Sigmoid colon (tissue), 7 donors: ENCODE measurements around the gene GIT2. TPM values are rescaled to one million over a fixed set of nuclear protein-coding genes. Genes with fewer than 3 reads are reported as not detected.

Experiments used
- DNase-seq: peaks from one replicate; pipeline ENCODE4 v3.0.0-alpha.2; 2019
- H3K27ac ChIP-seq, 4 donors: fragments of 200-600 bp; sonication (generic); one replicate each; pipeline ENCODE4 v1.5.1; 2016 to 2019; ENCODE audit warnings: mild to moderate bottlenecking in 1 of 4
- H3K27me3 ChIP-seq, 3 donors: fragments of 200-600 bp; sonication (generic); one replicate each; pipeline ENCODE4 v1.5.1; 2019; ENCODE audit warnings: mild to moderate bottlenecking in 1 of 3
- H3K36me3 ChIP-seq, 4 donors: fragments of 200-600 bp; sonication (generic); one replicate each; pipeline ENCODE4 v1.5.1; 2016 to 2019
- H3K4me1 ChIP-seq, 4 donors: fragments of 200-600 bp; sonication (generic); one replicate each; pipeline ENCODE4 v1.5.1; 2017 to 2019
- H3K4me3 ChIP-seq, 4 donors: fragments of 200-600 bp; sonication (generic); one replicate each; pipeline ENCODE4 v1.5.1; 2017 to 2019; ENCODE audit warnings: mild to moderate bottlenecking in 2 of 4, moderate library complexity in 1 of 4
- H3K9me3 ChIP-seq, 4 donors: fragments of 200-600 bp in 3 of 4; sonication (generic) in 3 of 4; one replicate each; pipeline versions ENCODE4 v1.5.1 to v1.6.1; 2013 to 2019
- EP300 ChIP-seq, 4 donors: sonication (generic); formaldehyde crosslinking; IDR thresholded peaks; one replicate each; pipeline ENCODE4 v1.6.1; 2017; ENCODE audit warnings: antibody characterized with exemption in 4 of 4
- POLR2A ChIP-seq, 2 donors: fragments of 450-650 bp; IDR thresholded peaks; one replicate each; pipeline ENCODE4 v1.6.1; 2016; ENCODE audit warnings: antibody characterized with exemption in 2 of 2, mild to moderate bottlenecking in 2 of 2, moderate library complexity in 2 of 2
- POLR2AphosphoS5 ChIP-seq, 4 donors: sonication (generic); formaldehyde crosslinking; IDR thresholded peaks; one replicate each; pipeline ENCODE4 v1.6.1; 2017; ENCODE audit warnings: antibody characterized with exemption in 4 of 4
- WGBS, 2 donors: extraction: QIAGEN DNeasy Blood & Tissue Kit; methylation state at CpG; one replicate each; pipeline ENCODE4 v1.1.7; 2013; 5-methylcytosine and 5-hydroxymethylcytosine counted together
- intact Hi-C: fragments of 100-400 bp; cut with DNase I; formaldehyde crosslinking; loops from one replicate; pipeline ENCODE4 v1.15.1; 2023
- polyA plus RNA-seq, 3 donors: library from polyadenylated mRNA; stranded (reverse); fragments of 200-250 nt; gene quantifications; one replicate each; pipeline ENCODE4 v1.2.3, GENCODE V29; 2013
- total RNA-seq, 4 donors: library from RNA; depleted of rRNA; stranded (reverse); fragments of >200 nt; gene quantifications; one replicate each; pipeline ENCODE4 v1.1.0, GENCODE V29; 2016
- TF ChIP-seq, protein P1 (sequence below), 4 experiments: fragments of 450-650 bp in 3 of 4; fragments of 200-600 bp in 1 of 4; IDR thresholded peaks; one replicate each; pipeline ENCODE4 v1.5.1; 2016 to 2019; ENCODE audit warnings: antibody characterized with exemption in 4 of 4, mild to moderate bottlenecking in 3 of 4, moderate library complexity in 2 of 4
- donor health status: healthy with polysubstance abuse.
- donor health status: Bipolar disorder and iron deficiency.
- donor health status: healthy.

GIT2 gene
- total and polyA plus RNA-seq, 7 donors: 6.0 to 54.6 (median 26.7) TPM

DNA sequence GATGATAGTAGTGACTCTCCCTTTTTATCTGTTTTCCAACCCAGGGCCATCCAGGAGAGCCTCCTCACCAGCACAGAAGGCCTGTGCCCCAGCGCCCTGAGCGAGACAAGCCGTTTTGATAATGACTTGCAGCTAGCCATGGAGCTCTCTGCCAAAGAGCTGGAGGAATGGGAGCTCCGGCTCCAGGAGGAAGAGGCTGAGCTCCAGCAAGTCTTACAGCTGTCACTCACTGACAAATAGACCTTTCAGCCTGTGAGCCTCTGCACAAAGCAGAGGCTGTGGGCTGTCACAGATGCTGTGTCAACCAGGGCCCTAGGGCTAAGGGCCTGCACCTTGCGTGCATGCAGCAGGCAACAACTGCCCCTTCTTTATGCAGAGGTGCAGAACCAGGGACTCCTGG is 41.1 kb upstream of the GIT2 start:
- Histone ChIP-seq H3K27ac (no peak overlapping the region), H3K27me3 (no peaks in the 10 kb centered on the region), H3K9me3 (no peaks in the 10 kb centered on the region), H3K4me3 (no peak overlapping the region), H3K36me3 (peaks cover 0 to 65% (median 23%) of the 10 kb centered on the region in 4 donors), H3K4me1 (peaks cover 0 to 15% (median 14%) of the 10 kb centered on the region in 4 donors)
- DNase-seq: no peak
- WGBS, 2 donors: 93 to 95% methylated on average over 5 of the region's 5 CpGs
- TF ChIP-seq POLR2A (IDR thresholded peaks at IDR 0.05) (no peak), EP300 (IDR thresholded peaks at IDR 0.05) (no peak), POLR2AphosphoS5 (IDR thresholded peaks at IDR 0.05) (no peak)
- TF ChIP-seq, protein P1, sequence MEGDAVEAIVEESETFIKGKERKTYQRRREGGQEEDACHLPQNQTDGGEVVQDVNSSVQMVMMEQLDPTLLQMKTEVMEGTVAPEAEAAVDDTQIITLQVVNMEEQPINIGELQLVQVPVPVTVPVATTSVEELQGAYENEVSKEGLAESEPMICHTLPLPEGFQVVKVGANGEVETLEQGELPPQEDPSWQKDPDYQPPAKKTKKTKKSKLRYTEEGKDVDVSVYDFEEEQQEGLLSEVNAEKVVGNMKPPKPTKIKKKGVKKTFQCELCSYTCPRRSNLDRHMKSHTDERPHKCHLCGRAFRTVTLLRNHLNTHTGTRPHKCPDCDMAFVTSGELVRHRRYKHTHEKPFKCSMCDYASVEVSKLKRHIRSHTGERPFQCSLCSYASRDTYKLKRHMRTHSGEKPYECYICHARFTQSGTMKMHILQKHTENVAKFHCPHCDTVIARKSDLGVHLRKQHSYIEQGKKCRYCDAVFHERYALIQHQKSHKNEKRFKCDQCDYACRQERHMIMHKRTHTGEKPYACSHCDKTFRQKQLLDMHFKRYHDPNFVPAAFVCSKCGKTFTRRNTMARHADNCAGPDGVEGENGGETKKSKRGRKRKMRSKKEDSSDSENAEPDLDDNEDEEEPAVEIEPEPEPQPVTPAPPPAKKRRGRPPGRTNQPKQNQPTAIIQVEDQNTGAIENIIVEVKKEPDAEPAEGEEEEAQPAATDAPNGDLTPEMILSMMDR (IDR thresholded peaks at IDR 0.05): no peak
- intact Hi-C loops: no loop called here

DNA sequence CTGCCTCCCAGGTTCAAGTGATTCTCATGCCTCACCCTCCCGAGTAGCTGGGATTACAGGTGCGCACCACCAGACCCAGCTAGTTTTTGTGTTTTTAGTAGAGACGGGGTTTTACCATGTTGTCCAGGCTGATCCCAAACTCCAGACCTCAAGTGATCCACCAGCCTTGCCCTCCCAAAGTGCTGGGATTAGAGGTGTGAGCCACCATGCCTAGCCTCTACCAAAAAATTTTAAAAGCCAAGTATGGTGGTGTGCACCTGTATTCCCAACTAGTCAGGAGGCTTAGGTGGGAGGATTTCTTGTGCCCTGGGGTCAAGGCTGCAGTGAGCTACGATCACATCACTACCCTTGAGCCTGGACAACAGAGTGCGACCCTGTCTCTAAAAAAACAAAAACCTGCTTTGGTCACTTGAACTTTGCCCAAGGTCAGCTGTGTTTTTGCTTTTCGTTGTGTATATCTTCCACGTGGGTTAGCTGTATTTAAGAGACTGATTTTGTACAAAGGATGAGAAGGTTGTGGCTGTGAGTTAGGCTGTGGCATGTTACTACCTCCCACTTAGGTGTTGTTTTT is 39.5 kb upstream of the GIT2 start:
- TF ChIP-seq POLR2AphosphoS5 (IDR thresholded peaks at IDR 0.05) (no peak), POLR2A (IDR thresholded peaks at IDR 0.05) (no peak), EP300 (IDR thresholded peaks at IDR 0.05) (no peak)
- TF ChIP-seq, protein P1 (IDR thresholded peaks at IDR 0.05): no peak
- Histone ChIP-seq H3K9me3 (no peaks in the 10 kb centered on the region), H3K27ac (no peak overlapping the region), H3K27me3 (no peaks in the 10 kb centered on the region), H3K36me3 (peaks cover 0 to 71% (median 23%) of the 10 kb centered on the region in 4 donors), H3K4me1 (peaks cover 0 to 15% (median 14%) of the 10 kb centered on the region in 4 donors), H3K4me3 (no peak overlapping the region)
- no peak for DNase-seq
- 88 to 94% methylated on average over 7 of the region's 7 CpGs for WGBS, 2 donors
- intact Hi-C loops: no loop called here

DNA sequence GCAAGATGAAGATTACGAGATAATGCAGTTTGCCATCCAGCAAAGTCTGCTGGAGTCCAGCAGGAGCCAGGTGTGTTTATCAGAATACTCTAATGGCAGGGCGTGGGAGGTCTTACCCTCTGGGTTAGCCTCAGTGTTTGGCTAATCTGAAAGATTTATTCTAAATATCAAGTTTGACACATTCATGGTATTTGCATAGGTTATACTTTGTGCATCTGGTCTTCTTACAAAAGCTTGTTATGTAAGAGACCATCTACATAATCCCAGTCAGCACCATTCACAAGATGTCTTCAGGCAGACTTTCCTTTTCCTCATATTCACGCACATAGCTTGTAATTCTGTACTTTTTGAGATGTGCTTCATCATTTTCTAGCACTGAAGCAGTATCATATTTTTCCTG is 37.7 kb upstream of the GIT2 start:
- Histone ChIP-seq H3K9me3 (no peaks in the 10 kb centered on the region), H3K4me1 (peaks cover 0 to 8% (median 5%) of the 10 kb centered on the region in 4 donors), H3K27ac (no peak overlapping the region), H3K4me3 (no peak overlapping the region), H3K36me3 (peaks cover 0 to 88% (median 27%) of the 10 kb centered on the region in 4 donors), H3K27me3 (no peaks in the 10 kb centered on the region)
- WGBS, 2 donors: 95% methylated on average over 3 of the region's 3 CpGs
- intact Hi-C loops: no loop called here
- TF ChIP-seq, protein P1 (IDR thresholded peaks at IDR 0.05): no peak
- TF ChIP-seq EP300 (IDR thresholded peaks at IDR 0.05) (no peak), POLR2AphosphoS5 (IDR thresholded peaks at IDR 0.05) (no peak), POLR2A (IDR thresholded peaks at IDR 0.05) (no peak)
- DNase-seq: no peak

DNA sequence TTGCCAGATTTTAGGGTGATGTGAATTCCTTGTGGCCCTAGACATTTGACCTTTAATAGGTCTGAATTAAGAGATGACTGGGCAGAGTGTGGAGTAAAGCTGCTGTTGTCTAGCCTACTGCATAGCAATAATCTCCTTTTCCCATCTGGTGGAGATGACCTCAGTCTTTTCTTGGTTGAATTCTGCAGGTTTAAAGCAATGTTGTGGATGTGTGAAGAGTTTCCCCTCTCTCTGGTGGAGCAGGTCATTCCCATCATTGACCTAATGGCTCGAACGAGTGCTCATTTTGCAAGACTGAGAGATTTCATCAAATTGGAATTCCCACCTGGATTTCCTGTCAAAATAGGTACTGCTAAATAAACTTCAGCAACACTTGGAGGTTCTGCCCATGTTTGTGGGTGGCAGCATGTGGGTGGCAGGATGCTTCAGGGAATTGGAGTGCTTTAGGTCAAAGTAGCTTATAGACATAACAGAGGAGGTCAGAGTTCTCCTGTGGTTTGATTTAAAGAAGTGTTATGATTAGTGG is 33.2 kb upstream of the GIT2 start:
- Histone ChIP-seq H3K27ac (no peak overlapping the region), H3K4me1 (peaks cover 0 to 9% (median 7%) of the 10 kb centered on the region in 4 donors), H3K27me3 (no peaks in the 10 kb centered on the region), H3K36me3 (peaks cover 0 to 81% (median 23%) of the 10 kb centered on the region in 4 donors), H3K9me3 (no peaks in the 10 kb centered on the region), H3K4me3 (no peak overlapping the region)
- WGBS, 2 donors: 95 to 96% methylated on average over 2 of the region's 2 CpGs
- intact Hi-C loops: no loop called here
- TF ChIP-seq POLR2A (IDR thresholded peaks at IDR 0.05) (no peak), POLR2AphosphoS5 (IDR thresholded peaks at IDR 0.05) (no peak), EP300 (IDR thresholded peaks at IDR 0.05) (no peak)
- TF ChIP-seq, protein P1 (IDR thresholded peaks at IDR 0.05): no peak
- no peak for DNase-seq
